ENCODE measurements around the gene OR51A2.
"Not testable (repeated sequence)": the region's sequence is repeated elsewhere in the genome, so short reads cannot be mapped to it uniquely, and the experiment has no call there.

The OR51A2 gene, protein sequence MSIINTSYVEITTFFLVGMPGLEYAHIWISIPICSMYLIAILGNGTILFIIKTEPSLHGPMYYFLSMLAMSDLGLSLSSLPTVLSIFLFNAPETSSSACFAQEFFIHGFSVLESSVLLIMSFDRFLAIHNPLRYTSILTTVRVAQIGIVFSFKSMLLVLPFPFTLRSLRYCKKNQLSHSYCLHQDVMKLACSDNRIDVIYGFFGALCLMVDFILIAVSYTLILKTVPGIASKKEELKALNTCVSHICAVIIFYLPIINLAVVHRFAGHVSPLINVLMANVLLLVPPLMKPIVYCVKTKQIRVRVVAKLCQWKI

DNA sequence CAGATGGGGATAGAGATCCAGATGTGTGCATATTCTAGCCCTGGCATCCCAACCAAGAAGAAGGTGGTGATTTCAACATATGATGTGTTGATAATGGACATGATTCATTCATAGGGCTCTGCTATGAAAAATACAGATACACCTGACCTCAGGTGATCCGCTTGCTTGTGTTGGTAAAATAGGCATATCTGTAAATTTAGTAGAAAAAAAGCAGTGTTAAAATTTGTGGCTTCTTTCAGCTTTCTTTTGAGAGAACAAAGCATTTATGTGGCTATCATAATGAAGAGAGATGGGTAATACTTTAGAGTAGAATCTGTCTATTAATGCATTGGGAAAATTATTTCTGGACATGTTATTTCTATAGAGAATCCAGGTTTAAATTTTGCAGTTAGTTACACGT is at the start of gene OR51A2:
Gene OR51A2 (minus strand): TSS at position 101 of the 400 bp plus-strand sequence. CDS start 0 bp downstream, at position 101.
- not testable (repeated sequence) for DNase-seq (ENCODE audit: low read depth in 2 of 2)

DNA sequence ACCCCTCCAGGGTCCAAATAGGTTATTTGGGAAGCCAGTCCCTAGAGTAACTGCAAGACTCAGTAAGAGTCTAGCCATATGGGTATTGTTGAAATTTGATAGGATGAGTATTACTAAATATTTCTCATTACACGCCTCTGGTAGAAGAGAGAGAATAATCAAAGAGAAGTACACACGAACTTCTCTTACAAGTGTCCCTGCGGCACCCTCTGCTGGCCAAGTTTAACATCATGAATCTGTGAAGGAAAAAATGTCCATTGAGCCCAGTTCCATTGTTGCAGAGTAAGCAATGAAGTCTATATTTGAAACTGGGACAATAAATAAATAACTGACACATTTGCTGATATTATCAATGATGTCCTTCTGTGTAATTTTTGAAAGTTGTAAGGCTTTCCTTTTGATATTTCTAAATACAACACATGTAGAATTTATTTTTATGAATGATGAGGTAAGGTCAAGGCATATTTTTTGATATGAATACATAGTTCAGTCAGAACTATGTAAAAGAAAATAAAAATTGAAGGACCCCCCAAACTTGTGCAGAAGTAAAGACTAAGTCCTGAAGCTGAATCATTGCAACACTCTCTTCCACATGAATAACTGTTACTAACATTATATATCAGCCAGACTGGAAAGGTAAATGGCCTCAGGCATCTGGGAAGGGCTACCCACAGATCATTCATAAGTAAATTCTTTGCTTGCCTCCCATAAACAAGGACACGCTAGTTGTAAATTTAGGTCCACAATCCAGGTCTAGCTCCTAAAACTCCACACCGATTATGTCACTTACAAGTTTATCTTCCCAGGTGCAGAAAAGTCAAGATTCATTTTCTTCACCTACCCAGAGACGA is 49.1 kb upstream of the OR51A2 start:
- no peak for DNase-seq (ENCODE audit: low read depth in 2 of 2)

DNA sequence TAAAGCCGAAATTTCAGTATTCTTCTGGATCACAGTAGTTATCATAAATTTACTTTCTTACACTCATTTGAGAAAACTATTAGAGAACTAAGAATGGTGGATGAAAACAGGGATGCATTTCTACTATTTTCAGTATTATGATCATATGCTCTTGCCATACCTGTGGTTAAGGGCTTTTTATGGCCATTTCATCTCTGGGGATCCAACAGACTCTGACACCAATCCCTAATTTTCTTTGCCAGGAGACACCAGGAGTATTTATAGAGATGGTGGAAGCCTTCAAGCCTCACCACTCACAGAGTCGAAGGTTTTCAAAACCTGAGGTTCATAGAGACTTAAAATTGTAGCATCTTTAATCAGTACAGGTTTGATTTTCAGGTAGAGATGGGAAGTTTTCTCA is 39.0 kb upstream of the OR51A2 start, which contains the start of gene OR51L1:
Gene OR51L1 (plus strand): TSS at position 301 of the 400 bp plus-strand sequence. CDS start 4,132 bp downstream, outside the sequence.
- DNase-seq (ENCODE audit: low read depth in 2 of 2) = no peak

- no peak for DNase-seq (ENCODE audit: low read depth in 2 of 2)
These were observed 35.5 kb upstream of the OR51A2 start for GRCh38 chr11:4991060-4991459.

DNA sequence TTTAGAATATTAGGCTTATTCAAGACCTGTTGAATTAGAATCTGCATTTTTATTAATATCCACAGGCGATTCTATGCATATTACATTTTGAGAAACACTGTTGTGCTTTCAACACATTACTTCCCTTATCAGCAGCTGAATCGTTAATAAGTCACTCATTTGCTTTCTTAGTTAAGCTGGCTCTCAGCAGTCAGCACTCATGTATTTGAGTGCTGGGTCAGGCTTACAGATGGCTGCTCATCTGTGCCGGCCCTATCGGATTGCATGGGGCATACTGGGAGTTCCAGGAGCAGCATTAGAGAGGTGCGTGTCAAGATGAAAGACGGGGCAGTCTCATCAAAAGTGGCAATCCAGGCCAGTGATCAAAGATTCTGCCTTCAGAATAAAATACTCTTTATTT is 28.3 kb upstream of the OR51A2 start:
- no peak for DNase-seq (ENCODE audit: low read depth in 2 of 2)

DNA sequence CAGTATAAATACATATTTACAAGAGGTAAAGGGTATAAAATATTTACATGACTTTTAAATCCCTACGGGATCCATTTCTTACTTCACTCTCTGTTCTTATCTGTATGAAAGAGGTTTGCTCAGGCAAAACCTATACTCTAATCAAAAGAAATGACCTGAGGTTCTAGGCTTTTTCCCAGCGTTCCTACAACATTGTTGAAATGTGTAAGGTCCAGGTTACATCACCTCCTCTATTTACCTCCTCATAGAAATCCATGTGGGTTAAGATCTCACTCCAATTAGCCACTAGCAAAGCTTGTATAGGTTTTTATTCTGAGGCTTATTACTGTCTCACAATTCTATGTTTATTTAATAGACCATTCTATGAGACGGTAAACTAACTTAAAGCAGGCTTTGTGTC is 27.2 kb upstream of the OR51A2 start:
- DNase-seq (ENCODE audit: low read depth in 2 of 2) = no peak

GRCh38 chr11:4979036-4979435 is 23.5 kb upstream of the OR51A2 start:
- DNase-seq (ENCODE audit: low read depth in 2 of 2) = no peak

GRCh38 chr11:4975436-4975835 is 19.9 kb upstream of the OR51A2 start:
- DNase-seq (ENCODE audit: low read depth in 2 of 2) = no peak

DNA sequence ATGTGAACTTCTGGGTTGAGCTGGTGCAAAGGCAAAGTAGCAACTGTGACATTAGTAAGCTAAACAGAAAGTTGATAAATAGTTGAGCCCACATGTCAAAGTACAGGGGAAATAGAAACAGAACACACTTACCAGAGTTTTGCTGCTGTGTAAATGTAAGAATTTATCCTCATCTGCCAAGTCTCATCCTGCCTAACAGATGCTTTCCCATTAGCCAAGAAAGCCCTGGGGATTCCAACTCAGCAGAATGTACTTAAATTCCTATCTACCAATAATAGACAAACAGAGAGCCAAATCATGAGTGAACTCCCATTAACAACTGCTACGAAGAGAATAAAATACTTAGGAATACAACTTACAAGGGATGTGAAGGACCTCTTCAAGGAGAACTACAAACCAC is 7.3 kb upstream of the OR51A2 start:
- DNase-seq (ENCODE audit: low read depth in 2 of 2) = no peak

GRCh38 chr11:4960877-4961276 is 5.4 kb upstream of the OR51A2 start:
- DNase-seq (ENCODE audit: low read depth in 2 of 2) = no peak

GRCh38 chr11:4957396-4957795 is 1.9 kb upstream of the OR51A2 start:
- no peak for DNase-seq (ENCODE audit: low read depth in 2 of 2)

DNA sequence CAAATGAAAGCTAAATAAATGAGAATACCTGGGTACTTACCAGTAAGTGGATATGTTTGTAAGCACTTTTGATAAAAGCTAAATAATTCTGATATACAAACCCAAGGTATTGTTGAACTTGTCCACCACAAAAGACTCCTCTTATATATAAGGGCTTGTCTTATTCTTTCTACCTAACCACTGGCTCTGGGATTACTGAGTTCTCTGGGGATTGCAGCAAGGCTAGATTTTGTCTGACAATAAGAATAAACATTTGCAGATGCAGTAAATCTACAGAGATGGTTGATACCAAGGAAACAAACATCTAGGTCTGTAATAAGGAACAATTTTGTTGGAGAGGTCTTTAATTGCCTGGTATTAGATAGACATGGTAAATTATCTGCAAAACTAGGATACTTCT is 8.0 kb downstream of the OR51A2 start, which contains the start of gene OR51A4:
Gene OR51A4 (minus strand): TSS at position 101 of the 400 bp plus-strand sequence. CDS start 505 bp downstream, outside the sequence.
- no peak for DNase-seq (ENCODE audit: low read depth in 2 of 2)

- no peak for DNase-seq (ENCODE audit: low read depth in 2 of 2)
These were observed 18.8 kb downstream of the OR51A2 start for GRCh38 chr11:4936745-4937144.

DNA sequence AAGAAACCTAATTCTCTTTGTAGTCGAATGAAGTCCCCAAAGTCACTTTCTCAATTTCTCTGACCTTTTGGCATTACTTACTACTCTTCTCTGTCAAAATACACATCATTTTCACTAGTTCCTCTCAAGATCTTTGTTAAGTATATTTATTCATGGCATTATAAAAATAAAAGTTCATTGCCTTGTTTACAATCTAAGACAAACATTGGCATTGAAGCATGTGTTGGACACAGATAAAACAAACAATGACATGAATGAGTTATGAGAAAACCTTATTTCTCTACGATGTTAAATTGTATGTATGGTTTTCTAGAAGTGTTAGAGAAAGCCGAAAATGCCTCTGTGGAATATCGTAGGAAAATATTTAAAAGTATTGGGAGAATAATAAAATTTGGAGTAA is 22.8 kb downstream of the OR51A2 start:
- DNase-seq (ENCODE audit: low read depth in 2 of 2) = no peak

GRCh38 chr11:4926608-4927007 is 28.9 kb downstream of the OR51A2 start:
- DNase-seq (ENCODE audit: low read depth in 2 of 2) = no peak

DNA sequence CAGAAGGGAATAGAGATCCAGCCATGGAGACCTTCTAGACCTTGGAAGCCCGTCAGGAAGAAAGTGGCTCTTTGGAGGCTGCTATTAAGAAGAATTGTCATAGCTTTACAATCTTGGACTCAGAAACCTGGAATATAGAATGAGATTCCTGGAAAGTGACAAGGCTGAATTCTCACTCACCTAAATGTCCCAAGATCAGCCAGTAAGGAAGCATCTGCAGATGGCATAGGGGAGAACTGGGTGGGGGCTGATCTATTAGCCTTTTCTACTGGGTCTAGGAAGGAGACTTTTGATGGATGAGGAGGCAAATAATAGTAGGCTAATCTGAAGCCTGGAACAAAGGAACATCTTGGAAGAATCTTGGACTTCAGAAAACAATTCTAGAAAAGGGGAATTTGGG is 31.3 kb downstream of the OR51A2 start, which contains the start of gene OR51G1:
Gene OR51G1 (minus strand): TSS at position 101 of the 400 bp plus-strand sequence. CDS start 0 bp downstream, at position 101.
- DNase-seq (ENCODE audit: low read depth in 2 of 2) = no peak

DNA sequence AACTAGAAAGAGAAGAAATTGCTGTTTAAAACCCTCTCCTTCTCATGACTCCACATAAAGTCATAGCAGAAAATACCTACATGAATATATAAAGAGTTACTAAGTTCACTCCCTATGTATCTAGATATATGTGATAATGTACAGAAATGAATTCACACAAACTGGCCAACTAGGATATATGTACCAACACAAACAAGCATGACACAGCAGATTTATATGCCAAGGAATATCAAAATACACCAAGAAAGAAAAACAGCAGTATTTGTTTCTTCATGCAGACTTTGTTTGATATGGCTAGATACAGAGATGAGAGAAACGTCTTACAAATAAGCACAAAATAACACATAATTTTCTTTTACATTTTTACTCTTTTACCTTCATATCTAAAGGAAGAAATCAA is 33.2 kb downstream of the OR51A2 start:
- DNase-seq (ENCODE audit: low read depth in 2 of 2) = no peak

- no peak for DNase-seq (ENCODE audit: low read depth in 2 of 2)
These were observed 33.7 kb downstream of the OR51A2 start for GRCh38 chr11:4921796-4922195.

GRCh38 chr11:4919250-4919649 is 36.3 kb downstream of the OR51A2 start, which contains the start of gene OR51G2:
OR51G2 (minus strand) TSS chr11:4919350; CDS start chr11:4915663, 3,687 bp downstream.
- DNase-seq (ENCODE audit: low read depth in 2 of 2) = no peak

DNA sequence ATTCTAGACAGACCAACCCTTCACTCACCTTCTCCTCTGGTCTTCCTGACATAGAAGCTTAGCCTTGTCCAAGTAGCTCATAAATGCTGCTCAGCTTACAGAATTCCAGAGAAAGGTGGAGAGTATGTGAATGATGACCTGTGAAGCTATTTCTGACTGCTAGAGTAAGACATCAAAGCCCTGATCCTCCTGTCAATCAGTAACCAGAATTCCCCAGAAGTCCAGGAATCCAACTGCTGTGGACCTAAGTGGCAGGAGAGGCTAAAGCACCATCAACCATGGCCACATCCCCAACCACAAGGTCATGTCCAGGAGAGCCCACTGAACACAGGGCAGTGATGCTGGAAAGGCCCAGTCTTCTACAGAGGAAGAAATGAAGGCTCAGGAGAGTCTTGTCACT is 38.9 kb downstream of the OR51A2 start:
- no peak for DNase-seq (ENCODE audit: low read depth in 2 of 2)
